Activated CD4-positive, CD25-positive, alpha-beta regulatory T cell (primary cell): ENCODE data around the gene FANCL.
"Not testable (repeated sequence)": the region's sequence is repeated elsewhere in the genome, so short reads cannot be mapped to it uniquely, and the experiment has no call there.

ENCODE experiments used
- DNase-seq, 4 experiments: peaks; one replicate each; lab custom pipeline; 2025; lab: John Stamatoyannopoulos, UW

Gene FANCL

DNA sequence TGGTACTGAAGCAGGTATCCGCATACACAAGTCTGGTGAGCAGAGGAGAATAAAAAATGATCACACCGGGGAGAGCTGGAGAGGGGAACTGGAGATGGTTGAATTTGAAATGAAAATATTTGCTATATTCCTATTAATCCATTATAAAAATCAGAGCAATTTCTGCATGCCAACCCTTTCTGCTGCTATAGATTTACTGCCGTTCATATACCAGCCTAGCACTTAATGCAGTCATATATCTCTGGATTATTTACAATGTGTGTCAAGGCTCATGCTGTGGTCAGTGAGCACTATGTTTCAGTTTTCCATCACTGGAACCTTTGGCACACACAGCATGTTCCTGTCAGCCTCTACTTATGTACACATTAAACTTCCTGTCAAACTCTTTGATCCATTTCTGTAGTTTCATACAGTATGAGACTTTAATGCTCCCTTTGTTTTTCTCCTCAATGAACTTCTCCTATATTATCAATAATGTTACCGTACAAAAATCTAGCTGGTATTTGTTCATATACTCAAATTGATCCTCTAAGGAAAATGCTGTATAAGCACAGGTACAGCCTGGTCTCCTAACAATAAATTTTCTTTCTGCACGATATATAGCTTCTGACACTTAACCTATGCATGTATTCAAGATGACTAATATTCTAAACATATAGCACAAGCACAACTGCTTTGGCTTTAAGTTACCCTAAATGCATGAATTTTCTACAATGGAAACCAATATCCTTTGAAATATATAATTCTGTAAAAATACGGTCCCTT is 36.7 kb downstream of the FANCL start:
- DNase-seq: no peak

- no peak for DNase-seq
Measured at GRCh38 chr2:58203018-58203417, 38.1 kb downstream of the FANCL start.

DNA sequence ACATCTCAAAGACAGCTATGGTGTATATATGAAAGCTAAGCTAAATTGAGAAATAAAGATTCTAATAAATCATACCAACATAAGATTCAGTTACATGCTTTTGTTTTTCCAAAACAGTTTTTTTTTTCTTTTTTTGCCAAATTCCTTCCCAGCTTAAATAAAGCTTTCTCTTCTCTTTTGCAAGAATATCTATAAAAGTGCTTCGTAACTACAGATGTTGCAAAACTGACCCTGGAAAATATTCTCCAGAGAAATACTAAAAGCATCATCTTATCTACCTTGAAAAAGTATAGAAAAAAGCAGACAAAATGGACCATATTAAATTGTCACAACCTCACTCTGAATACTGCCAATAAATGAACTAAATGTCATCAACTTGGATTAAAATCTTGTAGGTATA is 38.7 kb downstream of the FANCL start:
- DNase-seq: no peak

DNA sequence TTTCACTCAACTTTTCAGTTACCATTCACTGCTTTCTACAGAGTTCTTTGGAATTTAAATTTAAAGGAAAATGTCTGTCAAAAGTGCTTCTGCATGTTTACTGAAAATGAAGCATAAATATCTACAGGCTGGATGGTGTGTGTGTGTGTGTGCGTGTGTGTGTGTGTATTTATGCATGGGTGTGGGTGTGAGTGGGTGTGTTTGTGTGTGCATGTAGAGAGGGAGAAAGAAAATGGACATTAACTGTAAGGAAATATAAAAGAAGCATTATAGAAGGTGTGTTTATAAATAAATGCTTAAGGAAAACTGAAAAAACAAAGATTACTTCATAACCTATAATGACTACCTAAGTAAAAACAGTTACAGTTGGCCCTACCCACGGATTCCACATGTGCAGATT is 43.2 kb downstream of the FANCL start:
- no peak for DNase-seq

DNA sequence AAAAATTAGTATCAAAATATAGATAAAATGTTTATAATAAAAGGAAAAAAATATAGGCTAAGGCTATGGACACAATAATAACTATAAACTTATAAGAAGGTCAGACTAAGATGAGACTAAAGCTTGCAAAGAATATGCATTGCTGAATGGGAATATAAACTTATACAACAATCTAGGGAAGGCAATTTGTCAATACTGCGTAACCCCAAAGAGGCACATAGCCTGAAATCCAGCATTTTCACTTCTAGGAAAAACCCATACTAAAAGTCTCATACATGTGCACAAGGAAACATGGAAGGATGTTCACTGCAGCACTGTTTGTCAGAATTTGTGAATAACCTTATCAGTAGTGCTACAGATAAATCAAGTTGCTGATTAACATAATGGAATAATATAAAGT is 45.5 kb downstream of the FANCL start:
- DNase-seq: no peak

DNA sequence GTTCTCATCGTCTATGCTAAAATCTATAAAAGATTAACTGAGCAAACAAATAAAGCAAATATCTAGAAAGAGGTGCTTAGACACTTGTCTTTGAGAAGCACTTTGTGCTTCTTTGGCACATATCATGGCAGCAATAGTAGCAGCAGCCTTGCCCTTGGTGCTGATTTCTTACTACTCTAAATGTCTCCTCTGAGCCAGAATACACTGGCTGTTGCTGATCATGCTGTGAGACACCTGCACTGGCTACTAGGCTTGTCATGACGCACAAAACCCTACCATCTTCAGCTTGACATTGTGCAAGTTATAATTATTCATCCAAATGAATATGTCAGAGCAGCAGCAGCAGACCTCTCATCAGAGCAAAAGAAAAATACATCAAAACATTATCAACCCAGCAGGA is 46.7 kb downstream of the FANCL start:
- no peak for DNase-seq

DNA sequence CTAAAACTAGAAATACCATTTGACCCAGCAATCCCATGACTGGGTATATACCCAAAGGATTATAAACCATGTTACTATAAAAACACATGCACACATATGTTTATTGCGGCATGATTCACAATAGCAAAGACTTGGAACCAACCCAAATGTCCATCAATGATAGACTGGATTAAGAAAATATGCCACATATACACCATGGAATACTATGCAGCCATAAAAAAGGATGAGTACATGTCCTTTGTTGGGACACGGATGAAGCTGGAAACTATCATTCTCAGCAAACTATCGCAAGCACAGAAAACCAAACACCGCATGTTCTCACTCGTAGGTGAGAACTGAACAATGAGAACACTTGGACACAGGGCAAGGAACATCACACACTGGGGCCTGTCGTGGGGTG is 54.1 kb downstream of the FANCL start:
- not testable (repeated sequence) for DNase-seq

- DNase-seq: no peak
Measured at GRCh38 chr2:58186501-58186900, 54.6 kb downstream of the FANCL start.

GRCh38 chr2:58182527-58182926 is 58.6 kb downstream of the FANCL start:
- no peak for DNase-seq

- no peak for DNase-seq
Measured at GRCh38 chr2:58180635-58181034, 60.5 kb downstream of the FANCL start.

GRCh38 chr2:58180175-58180574 is 61.0 kb downstream of the FANCL start:
- DNase-seq: not testable (repeated sequence)

DNA sequence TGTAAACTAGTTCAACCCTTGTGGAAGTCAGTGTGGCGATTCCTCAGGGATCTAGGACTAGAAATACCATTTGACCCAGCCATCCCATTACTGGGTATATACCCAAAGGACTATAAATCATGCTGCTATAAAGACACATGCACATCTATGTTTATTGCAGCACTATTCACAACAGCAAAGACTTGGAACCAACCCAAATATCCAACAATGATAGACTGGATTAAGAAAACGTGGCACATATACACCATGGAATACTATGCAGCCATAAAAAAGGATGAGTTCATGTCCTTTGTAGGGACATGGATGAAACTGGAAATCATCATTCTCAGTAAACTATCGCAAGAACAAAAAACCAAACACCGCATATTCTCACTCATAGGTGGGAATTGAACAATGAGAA is 63.9 kb downstream of the FANCL start:
- not testable (repeated sequence) for DNase-seq

DNA sequence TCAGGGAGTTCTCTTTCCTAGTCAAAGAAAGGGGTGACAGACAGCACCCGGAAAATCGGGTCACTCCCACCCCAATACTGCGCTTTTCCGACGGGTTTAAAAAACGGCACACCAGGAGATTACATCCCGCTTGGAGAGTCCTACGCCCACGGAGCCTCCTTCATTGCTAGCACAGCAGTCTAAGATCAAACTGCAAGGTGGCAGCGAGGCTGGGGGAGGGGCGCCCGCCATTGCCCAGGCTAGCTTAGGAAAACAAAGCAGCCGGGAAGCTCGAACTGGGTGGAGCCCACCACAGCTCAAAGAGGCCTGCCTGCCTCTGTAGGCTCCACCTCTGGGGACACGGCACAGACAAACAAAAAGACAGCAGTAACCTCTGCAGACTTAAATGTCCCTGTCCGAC is 69.3 kb downstream of the FANCL start:
- DNase-seq: not testable (repeated sequence)

DNA sequence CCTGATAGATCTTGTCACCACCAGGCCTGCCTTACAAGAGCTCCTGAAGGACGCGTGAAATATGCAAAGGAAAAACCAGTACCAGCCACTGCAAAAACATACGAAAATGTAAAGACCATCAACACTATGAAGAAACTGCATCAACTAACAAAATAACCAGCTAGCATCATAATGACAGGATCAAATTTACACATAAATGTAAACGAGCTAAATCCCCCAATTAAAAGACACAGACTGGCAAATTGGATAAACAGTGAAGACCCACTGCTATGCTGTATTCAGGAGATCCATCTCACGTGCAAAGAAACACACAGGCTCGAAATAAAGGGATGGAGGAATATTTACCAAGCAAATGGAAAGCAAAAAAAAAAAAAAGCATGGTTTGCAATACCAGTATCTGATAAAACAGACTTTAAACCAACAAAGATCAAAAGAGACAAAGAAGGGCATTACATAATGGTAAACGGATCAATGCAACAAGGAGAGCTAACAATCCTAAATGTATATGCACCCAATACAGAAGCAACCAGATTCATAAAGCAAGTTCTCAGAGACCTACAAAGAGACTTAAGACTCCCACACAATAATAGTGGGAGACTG is 70.7 kb downstream of the FANCL start:
- DNase-seq: not testable (repeated sequence)

GRCh38 chr2:58169845-58170244 is 71.3 kb downstream of the FANCL start:
- DNase-seq: not testable (repeated sequence)

- DNase-seq: not testable (repeated sequence)
Measured at GRCh38 chr2:58168130-58168529, 73.0 kb downstream of the FANCL start.

GRCh38 chr2:58163913-58164312 is 77.2 kb downstream of the FANCL start:
- no peak for DNase-seq

- DNase-seq: no peak
Measured at GRCh38 chr2:58158481-58158880, 82.6 kb downstream of the FANCL start.

- no peak for DNase-seq
Measured at GRCh38 chr2:58157754-58158153, 83.4 kb downstream of the FANCL start.

DNA sequence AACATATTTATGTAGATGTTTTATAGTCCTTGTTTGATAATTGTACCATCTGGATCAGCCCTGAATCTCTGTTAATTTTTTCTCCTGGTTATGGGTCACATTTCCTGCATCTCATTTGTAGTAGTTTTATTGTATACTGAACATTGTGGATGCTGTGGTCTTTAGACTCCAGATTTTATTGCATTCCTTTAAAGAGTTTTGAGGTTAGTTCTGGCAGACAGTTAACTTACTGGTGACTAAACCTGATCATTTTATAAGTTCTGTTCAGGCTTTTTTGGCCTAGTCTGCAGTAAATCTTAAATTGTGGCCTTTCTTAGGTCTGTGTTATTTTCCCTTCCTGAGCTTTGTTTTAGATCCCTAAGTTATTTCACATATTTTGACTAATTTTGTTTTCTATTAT is 84.3 kb downstream of the FANCL start:
- no peak for DNase-seq

- no peak for DNase-seq
Measured at GRCh38 chr2:58155160-58155778, 85.9 kb downstream of the FANCL start.

- no peak for DNase-seq
Measured at GRCh38 chr2:58146707-58147106, 94.4 kb downstream of the FANCL start.

DNA sequence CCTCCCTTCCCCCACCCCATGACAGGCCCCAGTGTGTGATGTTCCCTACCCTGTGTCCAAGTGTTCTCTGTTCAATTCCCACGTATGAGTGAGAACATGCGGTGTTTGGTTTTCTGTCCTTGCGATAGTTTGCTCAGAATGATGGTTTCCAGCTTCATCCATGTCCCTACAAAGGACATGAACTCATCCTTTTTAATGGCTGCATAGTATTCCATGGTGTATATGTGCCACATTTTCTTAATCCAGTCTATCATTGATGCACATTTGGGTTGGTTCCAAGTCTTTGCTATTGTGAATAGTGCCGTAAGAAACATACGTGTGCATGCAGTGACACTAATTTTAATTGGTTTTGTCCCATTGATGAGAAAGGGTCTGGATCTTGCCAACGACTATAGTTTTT is 95.4 kb downstream of the FANCL start:
- not testable (repeated sequence) for DNase-seq
